Prostate gland (tissue), 2 donors: ENCODE results near the gene ATP13A3. TPM values are rescaled to one million over a fixed set of nuclear protein-coding genes. Genes with fewer than 3 reads are reported as not detected.

ENCODE experiments used
- DNase-seq: peaks from one replicate; pipeline ENCODE4 v3.0.0-alpha.2; 2019; ENCODE audit warnings: low spot score
- H3K27ac ChIP-seq, 2 donors: fragments of 200-600 bp; sonication (generic); 2 replicates each; pipeline ENCODE4 v1.5.1; 2017 to 2019
- H3K27me3 ChIP-seq: fragments of 200-600 bp; sonication (generic); replicated peaks from 2 replicates; pipeline ENCODE4 v1.5.1; 2019; ENCODE audit not compliant: insufficient read depth
- H3K36me3 ChIP-seq, 2 donors: fragments of 200-600 bp; sonication (generic); 1 replicate in 1 of 2; 2 replicates in 1 of 2; pipeline versions ENCODE4 v1.5.1 to v1.8.1; 2017 to 2019
- H3K4me1 ChIP-seq: fragments of 200-600 bp; sonication (generic); replicated peaks from 2 replicates; pipeline ENCODE4 v1.5.1; 2019
- H3K4me3 ChIP-seq, 2 donors: fragments of 200-600 bp; sonication (generic); 2 replicates each; pipeline ENCODE4 v1.5.1; 2017 to 2019
- H3K9me3 ChIP-seq: fragments of 200-600 bp; sonication (generic); 2 replicates; pipeline ENCODE4 v1.5.1; 2017
- POLR2A ChIP-seq: fragments of 450-650 bp; IDR thresholded peaks from one replicate; pipeline ENCODE4 v1.6.1; 2016; ENCODE audit warnings: antibody characterized with exemption, mild to moderate bottlenecking
- POLR2AphosphoS5 ChIP-seq: sonication (generic); formaldehyde crosslinking; IDR thresholded peaks from one replicate; pipeline ENCODE4 v1.6.1; 2017; ENCODE audit warnings: antibody characterized with exemption
- WGBS: methylation state at CpG from one replicate; pipeline ENCODE4 v1.1.5; 2018; 5-methylcytosine and 5-hydroxymethylcytosine counted together
- intact Hi-C: fragments of 100-400 bp; cut with DNase I; formaldehyde crosslinking; loops from one replicate; pipeline ENCODE4 v1.14.2; 2022
- total RNA-seq, 2 donors: library from RNA; depleted of rRNA; stranded (reverse); fragments of >200 nt; gene quantifications; one replicate each; pipeline ENCODE4 v1.1.0, GENCODE V29; 2016
- TF ChIP-seq, protein P1 (sequence below), 4 experiments: fragments of 200-600 bp in 2 of 4; fragments of 450-650 bp in 2 of 4; sonication (generic) in 2 of 4; IDR thresholded peaks; 1 replicate in 3 of 4; 2 replicates in 1 of 4; pipeline ENCODE4 v1.5.1; 2016 to 2019; ENCODE audit warnings: antibody characterized with exemption in 4 of 4, mild to moderate bottlenecking in 2 of 4, moderate library complexity in 2 of 4

ATP13A3 gene
- total RNA-seq, 2 donors from 2014 or later, result 75.4 to 80.4 TPM

DNA sequence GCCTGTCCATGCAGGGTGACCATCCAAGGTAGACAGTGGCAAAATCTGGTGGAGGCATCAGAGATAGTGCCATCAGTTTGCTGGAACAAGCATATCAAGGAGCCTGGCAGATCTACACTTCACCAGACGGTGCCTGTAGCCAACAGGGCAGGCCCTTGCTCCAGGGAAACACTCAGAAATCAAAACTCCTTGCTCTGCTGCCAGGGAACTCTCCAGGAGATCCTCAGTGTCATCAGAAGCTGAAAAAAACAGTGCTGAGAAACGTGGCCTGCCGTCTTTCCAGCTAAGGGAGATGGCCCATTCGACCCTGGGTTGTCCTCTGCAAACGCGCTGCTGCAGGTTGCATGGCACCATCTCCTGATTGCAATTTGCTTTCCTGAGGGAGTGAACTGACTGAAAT lies 30.5 kb upstream of the ATP13A3 start:
- 43% methylated on average over 6 of the region's 6 CpGs for WGBS
- Histone ChIP-seq H3K27me3 (no peaks in the 10 kb centered on the region), H3K4me1 (no peaks in the 10 kb centered on the region), H3K9me3 (no peaks in the 10 kb centered on the region), H3K4me3 (no peak overlapping the region), H3K27ac (no peak overlapping the region), H3K36me3 (no peaks in the 10 kb centered on the region)
- TF ChIP-seq POLR2AphosphoS5 (no peak), POLR2A (no peak)
- TF ChIP-seq, protein P1, sequence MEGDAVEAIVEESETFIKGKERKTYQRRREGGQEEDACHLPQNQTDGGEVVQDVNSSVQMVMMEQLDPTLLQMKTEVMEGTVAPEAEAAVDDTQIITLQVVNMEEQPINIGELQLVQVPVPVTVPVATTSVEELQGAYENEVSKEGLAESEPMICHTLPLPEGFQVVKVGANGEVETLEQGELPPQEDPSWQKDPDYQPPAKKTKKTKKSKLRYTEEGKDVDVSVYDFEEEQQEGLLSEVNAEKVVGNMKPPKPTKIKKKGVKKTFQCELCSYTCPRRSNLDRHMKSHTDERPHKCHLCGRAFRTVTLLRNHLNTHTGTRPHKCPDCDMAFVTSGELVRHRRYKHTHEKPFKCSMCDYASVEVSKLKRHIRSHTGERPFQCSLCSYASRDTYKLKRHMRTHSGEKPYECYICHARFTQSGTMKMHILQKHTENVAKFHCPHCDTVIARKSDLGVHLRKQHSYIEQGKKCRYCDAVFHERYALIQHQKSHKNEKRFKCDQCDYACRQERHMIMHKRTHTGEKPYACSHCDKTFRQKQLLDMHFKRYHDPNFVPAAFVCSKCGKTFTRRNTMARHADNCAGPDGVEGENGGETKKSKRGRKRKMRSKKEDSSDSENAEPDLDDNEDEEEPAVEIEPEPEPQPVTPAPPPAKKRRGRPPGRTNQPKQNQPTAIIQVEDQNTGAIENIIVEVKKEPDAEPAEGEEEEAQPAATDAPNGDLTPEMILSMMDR (IDR thresholded peaks at IDR 0.05), result no peak
- intact Hi-C loops, result no loop called here
- no peak for DNase-seq

DNA sequence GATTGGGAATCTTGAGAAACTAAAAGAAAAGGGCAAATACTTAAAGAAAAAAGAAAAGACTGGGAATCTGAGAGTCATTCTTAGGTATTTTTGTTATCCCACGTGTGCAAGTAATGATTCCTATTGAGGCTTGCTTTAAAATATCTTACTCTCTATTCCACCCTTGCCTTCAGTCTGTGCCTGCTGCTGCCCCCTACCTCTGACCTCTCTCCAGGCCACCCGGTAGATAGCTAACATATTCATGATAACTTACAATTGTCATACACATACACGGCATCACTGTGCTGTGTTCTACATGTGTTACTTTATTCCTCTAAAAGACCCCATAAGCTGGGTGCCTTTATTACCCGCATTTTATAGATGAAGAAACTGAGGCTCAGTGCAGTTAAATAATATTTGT lies 27.8 kb upstream of the ATP13A3 start:
- Histone ChIP-seq H3K9me3 (no peaks in the 10 kb centered on the region), H3K4me3 (no peak overlapping the region), H3K4me1 (no peaks in the 10 kb centered on the region), H3K27ac (no peak overlapping the region), H3K27me3 (no peaks in the 10 kb centered on the region), H3K36me3 (no peaks in the 10 kb centered on the region)
- TF ChIP-seq POLR2AphosphoS5 (no peak), POLR2A (no peak)
- TF ChIP-seq, protein P1 (IDR thresholded peaks at IDR 0.05), result no peak
- DNase-seq, result no peak
- WGBS, result 85% methylated on average over 4 of the region's 4 CpGs
- intact Hi-C loops, result no loop called here

DNA sequence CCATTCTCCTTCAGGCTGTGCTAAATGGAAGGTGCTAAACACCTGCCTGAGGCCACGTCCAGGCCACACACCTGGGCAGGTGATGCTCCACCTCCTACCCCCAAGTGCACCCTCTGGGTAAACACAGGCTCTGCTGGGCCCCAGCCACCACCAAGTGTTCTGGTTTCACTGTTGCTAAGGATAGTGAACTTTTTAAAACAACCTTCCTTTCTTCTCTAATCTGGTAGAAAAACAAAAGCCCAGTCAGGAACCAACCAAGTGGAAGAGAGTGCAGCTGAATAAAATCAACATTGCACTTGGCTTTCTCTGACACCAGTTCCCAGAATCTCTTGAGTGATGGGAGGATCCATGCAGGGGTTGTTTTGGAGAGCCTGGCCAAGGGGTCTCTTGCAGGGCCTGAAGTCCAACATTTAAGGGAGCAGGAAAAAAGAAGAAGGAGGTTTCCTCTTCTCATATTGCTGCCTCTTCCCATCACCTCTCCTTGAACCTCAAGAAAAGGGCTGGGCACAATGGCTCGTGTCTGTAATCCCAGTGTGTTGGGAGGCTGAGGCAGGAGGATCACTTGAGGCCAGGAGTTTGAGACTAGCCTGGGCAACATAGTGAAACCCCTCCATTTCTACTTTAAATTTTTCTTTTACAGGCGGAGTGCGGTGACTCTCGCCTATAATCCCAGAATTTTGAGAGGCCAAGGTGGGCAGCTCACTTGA lies 26.2 kb upstream of the ATP13A3 start:
- no peaks in the 10 kb centered on the region for H3K27me3 ChIP-seq
- peak; percentile 27 for TF ChIP-seq POLR2AphosphoS5
- TF ChIP-seq, protein P1 (IDR thresholded peaks at IDR 0.05), result no peak
- no peaks in the 10 kb centered on the region for H3K36me3 ChIP-seq
- 73% methylated on average over 5 of the region's 5 CpGs for WGBS
- intact Hi-C loops, result no loop called here
- no peaks in the 10 kb centered on the region for H3K4me1 ChIP-seq
- H3K27ac ChIP-seq, result no peak overlapping the region
- peak; percentile 29 for DNase-seq
- no peaks in the 10 kb centered on the region for H3K9me3 ChIP-seq
- no peak overlapping the region for H3K4me3 ChIP-seq

DNA sequence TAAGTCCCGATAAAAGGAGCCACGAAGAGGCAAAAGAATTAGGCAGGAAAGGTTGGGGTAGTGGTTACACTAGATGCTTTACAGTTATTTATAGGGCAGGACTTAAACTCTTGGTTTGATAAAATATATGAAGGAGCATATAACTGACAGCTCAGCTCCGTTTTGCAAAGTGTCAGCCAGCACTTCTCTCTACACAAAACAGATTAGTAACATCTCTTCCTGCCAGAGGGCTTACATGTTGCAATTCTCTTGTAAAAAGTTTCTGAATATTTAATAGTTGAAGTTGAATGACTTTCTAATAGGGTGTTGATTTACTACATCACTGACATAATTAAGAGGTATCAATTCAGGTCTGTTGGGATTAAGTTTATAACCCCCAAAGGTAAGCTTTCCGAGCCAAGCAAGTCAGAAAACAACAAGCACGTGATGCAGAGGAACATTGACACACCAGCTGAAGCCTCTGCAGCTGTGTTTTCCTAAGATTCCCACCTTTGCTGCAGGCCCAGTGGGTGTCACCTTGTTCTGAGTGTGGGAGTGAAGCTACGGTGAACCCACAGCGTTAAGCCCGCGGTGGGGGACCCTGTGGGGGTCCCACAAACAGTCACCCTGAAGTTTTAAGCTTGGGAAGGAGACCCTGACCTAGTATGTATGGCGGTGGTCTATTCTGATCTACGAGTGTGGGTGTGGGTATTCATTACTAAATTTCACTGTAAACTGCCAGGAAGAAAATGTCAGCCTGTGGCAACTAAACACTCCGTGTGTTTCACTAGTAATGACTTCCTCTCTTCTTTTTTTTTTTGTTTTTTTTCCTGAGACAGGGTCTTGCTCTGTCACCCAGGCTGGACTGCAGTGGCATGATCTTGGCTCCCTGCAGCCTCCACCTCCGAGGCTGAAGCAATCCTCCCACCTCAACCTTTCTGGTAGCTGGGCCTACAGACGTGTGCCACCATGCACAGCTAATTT lies 22.0 kb upstream of the ATP13A3 start:
- Histone ChIP-seq H3K36me3 (no peaks in the 10 kb centered on the region), H3K9me3 (no peaks in the 10 kb centered on the region), H3K27ac (no peak overlapping the region), H3K4me1 (no peaks in the 10 kb centered on the region), H3K27me3 (no peaks in the 10 kb centered on the region), H3K4me3 (no peak overlapping the region)
- DNase-seq, result no peak
- intact Hi-C loops, result no loop called here
- WGBS, result 48% methylated on average over 14 of the region's 14 CpGs
- TF ChIP-seq POLR2A (no peak), POLR2AphosphoS5 (peak; percentile 39)

DNA sequence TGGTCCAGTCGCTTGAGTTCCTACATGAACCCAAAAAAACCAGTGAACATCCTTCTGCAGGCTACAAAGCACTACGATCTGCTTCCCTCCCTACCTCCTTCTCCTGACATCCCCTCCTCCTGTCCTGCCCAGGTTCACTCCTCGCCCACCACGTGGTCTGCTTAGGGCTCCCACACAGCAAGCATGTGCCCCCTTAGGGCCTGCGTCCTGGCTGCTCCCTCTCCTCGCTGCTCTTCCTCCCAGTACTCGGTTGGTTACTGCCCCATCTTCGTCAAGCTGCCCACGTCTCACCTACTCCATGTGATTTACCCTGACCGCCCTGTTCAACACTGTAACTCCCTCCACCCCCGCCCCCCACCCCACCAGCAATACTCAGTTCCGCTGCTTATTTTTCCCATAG lies 20.8 kb upstream of the ATP13A3 start:
- DNase-seq, result no peak
- H3K4me1 ChIP-seq, result no peaks in the 10 kb centered on the region
- H3K27me3 ChIP-seq, result no peaks in the 10 kb centered on the region
- no peaks in the 10 kb centered on the region for H3K9me3 ChIP-seq
- no peak overlapping the region for H3K4me3 ChIP-seq
- intact Hi-C loops, result no loop called here
- H3K36me3 ChIP-seq, result no peaks in the 10 kb centered on the region
- no peak overlapping the region for H3K27ac ChIP-seq
- TF ChIP-seq, protein P1 (IDR thresholded peaks at IDR 0.05), result no peak
- no peak for TF ChIP-seq POLR2A
- TF ChIP-seq POLR2AphosphoS5, result no peak
- WGBS, result 92% methylated on average over 12 of the region's 12 CpGs
